ENCODE data around the gene CLOCK. TPM values are rescaled to one million over a fixed set of nuclear protein-coding genes. Genes with fewer than 3 reads are reported as not detected.
"Not testable (repeated sequence)": the region's sequence is repeated elsewhere in the genome, so short reads cannot be mapped to it uniquely, and the experiment has no call there.

CLOCK gene
- total and polyA plus RNA-seq, 10 of the 15 experiments (the other 5 are each of a cell fraction or from before 2014, with no cell fraction given), result 2.8 to 11.7 (median 10.4) TPM

GRCh38 chr4:55551964-55552363 lies 5.3 kb upstream of the CLOCK start:
- FAIRE-seq; H2AFZ ChIP-seq (ENCODE audit: control insufficient read depth, low read depth, low read length); H3K9ac ChIP-seq (ENCODE audit: control insufficient read depth, insufficient read depth, low read length); H3K9me3 ChIP-seq (replicated peaks; ENCODE audit: control insufficient read depth, insufficient read depth, low read length); DNase-seq (ENCODE audit: low read depth, low spot score); BruUV-seq (replicated peaks); H3K79me2 ChIP-seq (ENCODE audit: control insufficient read depth, insufficient read depth, low read length); H3K36me3 ChIP-seq (ENCODE audit: control insufficient read depth in 2 of 2, insufficient read depth in 2 of 2, low read length in 1 of 2); intact Hi-C loops (cut with micrococcal nuclease; ENCODE audit: unreplicated experiment); ATAC-seq; H3K27ac ChIP-seq (ENCODE audit: control insufficient read depth, insufficient read depth); H4K20me1 ChIP-seq (ENCODE audit: control insufficient read depth, insufficient read depth); H3K4me2 ChIP-seq (ENCODE audit: control insufficient read depth, insufficient read depth); H3K4me3 ChIP-seq; H3K27me3 ChIP-seq (replicated peaks in 1 of 2; ENCODE audit: control insufficient read depth in 2 of 2, insufficient read depth in 2 of 2, low read length in 1 of 2); H3K4me1 ChIP-seq (ENCODE audit: control insufficient read depth, insufficient read depth, low read length): not testable (repeated sequence)
- ChIA-PET RAD21 (ENCODE audit: unreplicated experiment) (interaction anchor here (0.5 to 1.5 kb wide), 4 partner anchors 12 to 142 kb away, joined by 3 to 8 read pairs (median 4); no protein-coding TSS in a partner anchor), CTCF (interaction anchor here (0.7 to 2.7 kb wide), 3 partner anchors 10 to 142 kb away, joined by 3 to 12 read pairs (median 4); no protein-coding TSS in a partner anchor), SMC1A (ENCODE audit: uncharacterized antibody, unreplicated experiment) (interaction anchor here (0.5 to 3.2 kb wide), 5 partner anchors 10 to 220 kb away, joined by 3 to 17 read pairs (median 3); no protein-coding TSS in a partner anchor), POLR2A (interaction anchor here (1.3 kb wide), 1 partner anchor 143 kb away, joined by 3 read pairs; no protein-coding TSS in a partner anchor)
- in situ Hi-C loops (cut with MboI), result loop anchor here (10.0 to 25.0 kb wide), 2 partner anchors 207 to 1240 kb away; partner anchors contain the start of gene SRD5A3
- 37% methylated on average over 6 of the region's 6 CpGs for WGBS (ENCODE audit: insufficient coverage, insufficient replicate concordance, low lambda C conversion rate, missing lambda C conversion rate)
- TF ChIP-seq NFYB (IDR thresholded peaks at IDR 0.05; ENCODE audit: insufficient read depth, low read depth, low read length), result peak; percentile 81

GRCh38 chr4:55549888-55550287 lies 3.2 kb upstream of the CLOCK start:
- intact Hi-C loops (cut with micrococcal nuclease; ENCODE audit: unreplicated experiment) (loop anchor here (5.0 to 10.0 kb wide), 2 partner anchors 103 to 885 kb away; partner anchors contain the start of genes PAICS and PPAT), in situ Hi-C loops (cut with MboI) (loop anchor here (5.0 to 25.0 kb wide), 3 partner anchors 153 to 1238 kb away; partner anchors contain the start of genes SRD5A3 and TMEM165)
- Histone ChIP-seq H3K4me2 (ENCODE audit: control insufficient read depth, insufficient read depth) (no peak overlapping the region), H3K9me3 (replicated peaks; ENCODE audit: control insufficient read depth, insufficient read depth, low read length) (no peaks in the 10 kb centered on the region), H3K27ac (ENCODE audit: control insufficient read depth, insufficient read depth) (no peak overlapping the region), H3K36me3 (ENCODE audit: control insufficient read depth in 2 of 2, insufficient read depth in 2 of 2, low read length in 1 of 2) (no peaks in the 10 kb centered on the region), H3K9ac (ENCODE audit: control insufficient read depth, insufficient read depth, low read length) (no peak overlapping the region), H3K4me1 (ENCODE audit: control insufficient read depth, insufficient read depth, low read length) (no peaks in the 10 kb centered on the region), H3K79me2 (ENCODE audit: control insufficient read depth, insufficient read depth, low read length) (peaks cover 12% of the 10 kb centered on the region), H3K27me3 (replicated peaks in 1 of 2; ENCODE audit: control insufficient read depth in 2 of 2, insufficient read depth in 2 of 2, low read length in 1 of 2) (no peaks in the 10 kb centered on the region), H4K20me1 (ENCODE audit: control insufficient read depth, insufficient read depth) (no peaks in the 10 kb centered on the region), H2AFZ (ENCODE audit: control insufficient read depth, low read depth, low read length) (no peak overlapping the region), H3K4me3 (no peak overlapping the region)
- RAD21 ChIA-PET (ENCODE audit: unreplicated experiment), result interaction anchor here (1.4 kb wide), 1 partner anchor 141 kb away, joined by 7 read pairs; no protein-coding TSS in a partner anchor
- FAIRE-seq, result no peak
- POLR2A ChIA-PET, result interaction anchor here (0.6 kb wide), 1 partner anchor 204 kb away, joined by 4 read pairs; the partner anchor contains the start of gene SRD5A3
- no peak for ATAC-seq
- SMC1A ChIA-PET (ENCODE audit: uncharacterized antibody, unreplicated experiment), result interaction anchor here (0.6 to 1.6 kb wide), 4 partner anchors 11 to 204 kb away, joined by 3 to 4 read pairs (median 4); partner anchors contain the start of gene SRD5A3
- BruUV-seq (replicated peaks), result no TSS peak
- 0% methylated on average over 2 of the region's 2 CpGs for WGBS (ENCODE audit: insufficient coverage, insufficient replicate concordance, low lambda C conversion rate, missing lambda C conversion rate)
- DNase-seq (ENCODE audit: low read depth, low spot score), result no peak
- CTCF ChIA-PET, result interaction anchor here (1.1 to 2.2 kb wide), 4 partner anchors 21 to 204 kb away, joined by 3 to 8 read pairs (median 6); partner anchors contain the start of gene SRD5A3
- TF ChIP-seq MYB (IDR thresholded peaks at IDR 0.05; ENCODE audit: borderline replicate concordance, low read depth, low read length) (no peak), ETV6 (conservative IDR thresholded peaks at IDR 0.05 in 1 of 2, IDR thresholded peaks at IDR 0.05 in 1 of 2; ENCODE audit: borderline replicate concordance in 1 of 2, low read depth in 1 of 2) (no peak), CBFB (IDR thresholded peaks at IDR 0.05; ENCODE audit: low read depth) (no peak), PAX5 (IDR thresholded peaks at IDR 0.05; ENCODE audit: borderline replicate concordance, low read depth, low read length) (no peak), IKZF2 (IDR thresholded peaks at IDR 0.05) (no peak), NFIC (IDR thresholded peaks at IDR 0.05; ENCODE audit: low read depth, low read length) (peak; percentile 24; the same call in 1 of the 2 replicates), RUNX3 (IDR thresholded peaks at IDR 0.05; ENCODE audit: low read length) (peak; percentile 72; the same call in 1 of the 2 replicates)
- TF ChIP-seq, protein P1, sequence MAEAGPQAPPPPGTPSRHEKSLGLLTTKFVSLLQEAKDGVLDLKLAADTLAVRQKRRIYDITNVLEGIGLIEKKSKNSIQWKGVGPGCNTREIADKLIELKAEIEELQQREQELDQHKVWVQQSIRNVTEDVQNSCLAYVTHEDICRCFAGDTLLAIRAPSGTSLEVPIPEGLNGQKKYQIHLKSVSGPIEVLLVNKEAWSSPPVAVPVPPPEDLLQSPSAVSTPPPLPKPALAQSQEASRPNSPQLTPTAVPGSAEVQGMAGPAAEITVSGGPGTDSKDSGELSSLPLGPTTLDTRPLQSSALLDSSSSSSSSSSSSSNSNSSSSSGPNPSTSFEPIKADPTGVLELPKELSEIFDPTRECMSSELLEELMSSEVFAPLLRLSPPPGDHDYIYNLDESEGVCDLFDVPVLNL (IDR thresholded peaks at IDR 0.05; ENCODE audit: low read depth, low read length), result no peak
- TF ChIP-seq, protein P2, sequence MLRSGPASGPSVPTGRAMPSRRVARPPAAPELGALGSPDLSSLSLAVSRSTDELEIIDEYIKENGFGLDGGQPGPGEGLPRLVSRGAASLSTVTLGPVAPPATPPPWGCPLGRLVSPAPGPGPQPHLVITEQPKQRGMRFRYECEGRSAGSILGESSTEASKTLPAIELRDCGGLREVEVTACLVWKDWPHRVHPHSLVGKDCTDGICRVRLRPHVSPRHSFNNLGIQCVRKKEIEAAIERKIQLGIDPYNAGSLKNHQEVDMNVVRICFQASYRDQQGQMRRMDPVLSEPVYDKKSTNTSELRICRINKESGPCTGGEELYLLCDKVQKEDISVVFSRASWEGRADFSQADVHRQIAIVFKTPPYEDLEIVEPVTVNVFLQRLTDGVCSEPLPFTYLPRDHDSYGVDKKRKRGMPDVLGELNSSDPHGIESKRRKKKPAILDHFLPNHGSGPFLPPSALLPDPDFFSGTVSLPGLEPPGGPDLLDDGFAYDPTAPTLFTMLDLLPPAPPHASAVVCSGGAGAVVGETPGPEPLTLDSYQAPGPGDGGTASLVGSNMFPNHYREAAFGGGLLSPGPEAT (IDR thresholded peaks at IDR 0.05; ENCODE audit: low read depth), result no peak
- TF ChIP-seq, protein P3, sequence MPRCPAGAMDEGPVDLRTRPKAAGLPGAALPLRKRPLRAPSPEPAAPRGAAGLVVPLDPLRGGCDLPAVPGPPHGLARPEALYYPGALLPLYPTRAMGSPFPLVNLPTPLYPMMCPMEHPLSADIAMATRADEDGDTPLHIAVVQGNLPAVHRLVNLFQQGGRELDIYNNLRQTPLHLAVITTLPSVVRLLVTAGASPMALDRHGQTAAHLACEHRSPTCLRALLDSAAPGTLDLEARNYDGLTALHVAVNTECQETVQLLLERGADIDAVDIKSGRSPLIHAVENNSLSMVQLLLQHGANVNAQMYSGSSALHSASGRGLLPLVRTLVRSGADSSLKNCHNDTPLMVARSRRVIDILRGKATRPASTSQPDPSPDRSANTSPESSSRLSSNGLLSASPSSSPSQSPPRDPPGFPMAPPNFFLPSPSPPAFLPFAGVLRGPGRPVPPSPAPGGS (IDR thresholded peaks at IDR 0.05; ENCODE audit: borderline replicate concordance, insufficient read depth, low read depth, low read length, poor library complexity, severe bottlenecking), result no peak
